Activated T-cell treated with anti-CD3 and anti-CD28 coated beads, Interleukin-2, amount 50 U/mL, for 4 hours (primary cell): Measurements from ENCODE around the gene PDE11A. TPM values are rescaled to one million over a fixed set of nuclear protein-coding genes. Genes with fewer than 3 reads are reported as not detected.

Source experiments
- ATAC-seq, 2 donors: fragments of 200-7000 bp; cut with Tn5 transposase; one replicate each; pipeline ENCODE4 v1.10.0; 2021
- DNase-seq: peaks from one replicate; pipeline ENCODE4 v3.0.0-alpha.2; 2020
- H3K27me3 Mint-ChIP-seq: one replicate; pipeline ENCODE4 v1.8.0; 2021; ENCODE audit warnings: low read depth, mixed read lengths
- H3K36me3 Mint-ChIP-seq: one replicate; pipeline ENCODE4 v1.8.0; 2022; ENCODE audit warnings: mixed read lengths; ENCODE audit not compliant: insufficient read depth
- H3K4me1 Mint-ChIP-seq: one replicate; pipeline ENCODE4 v1.8.0; 2021; ENCODE audit warnings: low read depth, mixed read lengths
- H3K4me3 Mint-ChIP-seq: one replicate; pipeline ENCODE4 v1.8.0; 2021; ENCODE audit warnings: mild to moderate bottlenecking, moderate library complexity, mixed read lengths
- H3K9me3 Mint-ChIP-seq: one replicate; pipeline ENCODE4 v1.8.0; 2021; ENCODE audit warnings: mixed read lengths
- total RNA-seq, 3 donors: library from RNA; stranded (reverse); gene quantifications; one replicate each; pipeline ENCODE4 v1.2.1, GENCODE V29; 2021

Gene PDE11A
- total RNA-seq, 3 donors from 2014 or later: not detected

DNA sequence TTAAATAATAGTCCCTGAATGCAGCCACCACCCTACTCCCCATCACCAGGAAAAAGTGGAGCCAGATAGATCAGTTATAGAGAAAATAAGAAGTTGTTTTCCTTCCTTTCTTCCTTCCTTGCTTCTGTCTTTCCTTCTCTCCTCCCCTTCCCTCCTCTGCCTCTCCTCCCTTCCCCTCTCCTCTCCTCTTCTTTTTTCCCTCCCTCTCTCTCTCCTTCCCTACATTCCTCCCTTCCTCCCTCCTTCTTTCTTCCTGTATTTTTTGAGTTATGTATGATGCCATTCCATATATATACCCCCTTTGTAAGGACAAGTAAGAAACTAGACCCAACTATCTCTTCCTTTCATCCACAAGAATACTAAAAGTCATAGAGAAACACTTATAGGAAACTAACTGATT is 414.3 kb downstream of the PDE11A start:
- H3K27me3 Mint-ChIP-seq: peaks cover 17% of the 10 kb centered on the region
- DNase-seq: no peak
- no peak for ATAC-seq
- H3K36me3 Mint-ChIP-seq: no peaks in the 10 kb centered on the region
- H3K4me1 Mint-ChIP-seq: no peaks in the 10 kb centered on the region
- no peaks in the 10 kb centered on the region for H3K9me3 Mint-ChIP-seq
- no peak overlapping the region for H3K4me3 Mint-ChIP-seq

- Mint-ChIP-seq H3K27me3 (peaks cover 20% of the 10 kb centered on the region), H3K36me3 (no peaks in the 10 kb centered on the region), H3K9me3 (no peaks in the 10 kb centered on the region), H3K4me1 (no peaks in the 10 kb centered on the region), H3K4me3 (no peak overlapping the region)
- DNase-seq (no peak), ATAC-seq (no peak)
Measured at GRCh38 chr2:177651833-177652232, 420.7 kb downstream of the PDE11A start.

GRCh38 chr2:177649568-177650518 is 422.7 kb downstream of the PDE11A start:
- Mint-ChIP-seq H3K27me3 (peaks cover 16% of the 10 kb centered on the region), H3K4me1 (no peaks in the 10 kb centered on the region), H3K36me3 (no peaks in the 10 kb centered on the region), H3K9me3 (no peaks in the 10 kb centered on the region), H3K4me3 (no peak overlapping the region)
- DNase-seq: no peak
- no peak for ATAC-seq

GRCh38 chr2:177646791-177647190 is 425.8 kb downstream of the PDE11A start:
- no peak overlapping the region for H3K4me3 Mint-ChIP-seq
- no peak for DNase-seq
- H3K4me1 Mint-ChIP-seq: no peaks in the 10 kb centered on the region
- H3K27me3 Mint-ChIP-seq: peaks cover 17% of the 10 kb centered on the region
- no peak for ATAC-seq
- no peaks in the 10 kb centered on the region for H3K36me3 Mint-ChIP-seq
- H3K9me3 Mint-ChIP-seq: no peaks in the 10 kb centered on the region

DNA sequence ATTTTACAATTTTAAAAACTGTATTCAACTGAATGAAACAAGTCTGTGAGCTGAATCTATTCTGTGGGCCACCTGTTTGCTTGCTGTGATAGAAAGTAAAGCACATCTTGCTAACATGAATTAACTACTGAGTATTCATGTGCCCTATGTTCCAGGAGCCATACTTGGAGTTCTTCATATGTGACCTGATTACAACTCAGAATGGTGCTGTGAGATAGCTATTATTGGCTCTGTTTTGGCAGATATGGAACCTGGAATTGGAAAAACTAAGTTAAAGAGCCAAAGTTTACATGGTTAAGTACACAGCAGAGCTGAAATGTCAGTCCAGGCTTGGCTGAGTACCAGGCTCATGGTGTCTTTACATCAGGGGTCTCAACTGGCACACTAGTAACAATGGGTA is 426.3 kb downstream of the PDE11A start:
- H3K4me3 Mint-ChIP-seq: no peak overlapping the region
- H3K27me3 Mint-ChIP-seq: peaks cover 15% of the 10 kb centered on the region
- no peaks in the 10 kb centered on the region for H3K36me3 Mint-ChIP-seq
- H3K4me1 Mint-ChIP-seq: no peaks in the 10 kb centered on the region
- DNase-seq: no peak
- no peak for ATAC-seq
- H3K9me3 Mint-ChIP-seq: no peaks in the 10 kb centered on the region

DNA sequence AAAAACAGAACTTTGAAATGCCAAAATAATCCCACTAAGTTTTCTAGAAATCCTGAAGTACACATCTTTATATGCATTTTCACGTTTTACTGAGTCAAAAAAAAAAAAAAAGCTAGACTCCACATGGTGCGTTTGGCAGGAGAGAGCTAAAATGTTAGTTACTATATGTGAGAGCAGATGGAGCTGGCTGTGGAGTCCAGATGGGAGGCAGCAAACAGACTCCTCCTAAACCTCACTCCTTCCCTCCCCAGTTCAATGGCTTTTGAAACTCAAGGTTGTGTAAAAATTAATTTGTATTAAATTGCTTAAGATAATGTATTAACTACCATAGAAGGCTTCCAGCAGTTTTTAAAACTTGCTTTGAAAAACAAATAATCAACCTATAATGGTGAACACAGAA is 431.2 kb downstream of the PDE11A start:
- no peak for DNase-seq
- no peaks in the 10 kb centered on the region for H3K9me3 Mint-ChIP-seq
- H3K4me3 Mint-ChIP-seq: no peak overlapping the region
- no peaks in the 10 kb centered on the region for H3K36me3 Mint-ChIP-seq
- no peaks in the 10 kb centered on the region for H3K4me1 Mint-ChIP-seq
- ATAC-seq: no peak
- H3K27me3 Mint-ChIP-seq: peaks cover 19% of the 10 kb centered on the region

- no peaks in the 10 kb centered on the region for H3K4me1 Mint-ChIP-seq
- ATAC-seq (no peak), DNase-seq (no peak)
- peaks cover 19% of the 10 kb centered on the region for H3K27me3 Mint-ChIP-seq
- no peaks in the 10 kb centered on the region for H3K9me3 Mint-ChIP-seq
- no peaks in the 10 kb centered on the region for H3K36me3 Mint-ChIP-seq
- H3K4me3 Mint-ChIP-seq: no peak overlapping the region
Measured at GRCh38 chr2:177640423-177640822, 432.2 kb downstream of the PDE11A start.

DNA sequence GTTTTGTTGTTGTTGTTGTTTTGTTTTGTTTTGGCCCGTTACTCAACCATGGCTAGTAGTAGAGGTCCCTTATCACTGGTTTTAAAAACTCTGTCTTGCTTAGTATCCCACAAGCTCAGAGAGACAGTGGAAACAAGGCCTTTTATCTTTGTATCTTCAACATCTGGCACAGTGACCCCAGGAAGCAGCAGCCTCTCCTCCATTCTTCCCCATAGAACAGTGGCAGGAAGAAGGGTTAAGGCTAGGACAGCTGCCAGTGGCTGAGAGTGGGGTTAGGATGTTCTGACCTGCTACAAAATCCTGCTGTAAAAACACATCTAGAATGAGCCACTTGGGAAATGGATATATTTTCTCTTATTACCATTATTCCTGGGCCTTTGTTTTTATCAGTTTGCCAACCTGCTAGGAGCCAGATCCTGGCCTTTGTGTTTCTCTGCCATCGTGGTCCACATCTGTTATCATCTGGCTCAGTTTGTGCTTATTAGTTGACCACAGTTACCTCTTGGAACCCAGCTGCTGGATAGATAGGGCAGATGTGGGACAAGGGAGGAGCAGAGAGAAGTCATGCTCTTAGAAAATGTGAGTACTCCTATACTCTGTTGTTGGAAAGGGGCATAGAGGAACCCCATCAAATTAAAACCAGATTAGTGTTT is 433.2 kb downstream of the PDE11A start:
- H3K27me3 Mint-ChIP-seq: peaks cover 19% of the 10 kb centered on the region
- no peak for ATAC-seq

GRCh38 chr2:177638507-177638906 is 434.1 kb downstream of the PDE11A start:
- no peak overlapping the region for H3K4me3 Mint-ChIP-seq
- no peaks in the 10 kb centered on the region for H3K36me3 Mint-ChIP-seq
- no peak for ATAC-seq
- no peaks in the 10 kb centered on the region for H3K9me3 Mint-ChIP-seq
- DNase-seq: no peak
- H3K27me3 Mint-ChIP-seq: peaks cover 16% of the 10 kb centered on the region
- no peaks in the 10 kb centered on the region for H3K4me1 Mint-ChIP-seq

More for the DNA sequence above, 433.2 kb downstream of the PDE11A start:
- H3K36me3 Mint-ChIP-seq: no peaks in the 10 kb centered on the region
- no peaks in the 10 kb centered on the region for H3K9me3 Mint-ChIP-seq
- no peak overlapping the region for H3K4me3 Mint-ChIP-seq
- no peak for DNase-seq
- H3K4me1 Mint-ChIP-seq: no peaks in the 10 kb centered on the region

GRCh38 chr2:177636672-177637071 is 435.9 kb downstream of the PDE11A start:
- DNase-seq: no peak
- no peaks in the 10 kb centered on the region for H3K9me3 Mint-ChIP-seq
- no peaks in the 10 kb centered on the region for H3K4me1 Mint-ChIP-seq
- no peak overlapping the region for H3K4me3 Mint-ChIP-seq
- no peaks in the 10 kb centered on the region for H3K36me3 Mint-ChIP-seq
- peaks cover 11% of the 10 kb centered on the region for H3K27me3 Mint-ChIP-seq
- no peak for ATAC-seq

- no peaks in the 10 kb centered on the region for H3K9me3 Mint-ChIP-seq
- ATAC-seq: no peak
- no peak for DNase-seq
- peaks cover 6% of the 10 kb centered on the region for H3K27me3 Mint-ChIP-seq
- H3K36me3 Mint-ChIP-seq: no peaks in the 10 kb centered on the region
- no peak overlapping the region for H3K4me3 Mint-ChIP-seq
- no peaks in the 10 kb centered on the region for H3K4me1 Mint-ChIP-seq
Measured at GRCh38 chr2:177635696-177636095, 436.9 kb downstream of the PDE11A start.

DNA sequence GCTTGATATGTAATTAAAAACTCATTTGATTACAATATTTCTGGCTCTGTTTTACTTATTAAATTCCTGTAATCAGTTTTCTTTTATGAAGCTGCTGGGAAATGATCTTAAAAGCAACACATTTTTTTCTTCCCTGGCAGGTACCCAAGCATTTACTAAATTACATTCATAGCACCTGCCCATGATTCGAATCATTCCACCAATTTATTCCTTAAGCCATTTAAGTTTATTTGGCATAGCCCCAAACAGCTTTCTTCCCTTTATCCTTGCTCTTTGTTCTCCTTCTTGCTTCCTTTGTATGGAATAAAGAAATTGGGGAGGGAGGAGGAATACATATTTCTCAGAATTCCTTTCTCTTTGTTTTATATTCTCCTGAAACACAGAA is 438.7 kb downstream of the PDE11A start:
- H3K27me3 Mint-ChIP-seq: peaks cover 4% of the 10 kb centered on the region
- H3K9me3 Mint-ChIP-seq: no peaks in the 10 kb centered on the region
- ATAC-seq (no peak), DNase-seq (no peak)
- H3K4me1 Mint-ChIP-seq: no peaks in the 10 kb centered on the region
- no peak overlapping the region for H3K4me3 Mint-ChIP-seq
- H3K36me3 Mint-ChIP-seq: no peaks in the 10 kb centered on the region

DNA sequence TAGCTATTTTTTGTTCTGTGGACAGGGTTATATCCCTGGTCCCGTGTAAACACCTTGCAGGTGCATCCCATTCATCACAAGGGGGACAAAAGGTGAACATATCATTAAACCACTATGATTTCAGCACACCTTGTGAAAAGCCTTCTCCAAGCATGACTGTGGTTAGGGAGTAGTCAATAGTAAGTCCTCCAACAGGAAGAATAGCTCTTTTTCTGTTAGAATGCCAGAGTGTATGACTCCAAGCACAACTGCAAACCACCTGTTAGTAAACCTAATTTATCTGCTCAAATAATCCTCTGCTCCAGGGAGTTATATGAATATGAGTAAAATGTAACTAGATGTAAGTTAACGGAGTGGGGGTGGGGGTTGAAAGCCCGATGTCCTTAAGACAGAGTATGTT is 439.5 kb downstream of the PDE11A start:
- no peaks in the 10 kb centered on the region for H3K36me3 Mint-ChIP-seq
- H3K4me1 Mint-ChIP-seq: no peaks in the 10 kb centered on the region
- peaks cover 7% of the 10 kb centered on the region for H3K27me3 Mint-ChIP-seq
- H3K4me3 Mint-ChIP-seq: no peak overlapping the region
- no peaks in the 10 kb centered on the region for H3K9me3 Mint-ChIP-seq
- ATAC-seq: no peak
- no peak for DNase-seq

DNA sequence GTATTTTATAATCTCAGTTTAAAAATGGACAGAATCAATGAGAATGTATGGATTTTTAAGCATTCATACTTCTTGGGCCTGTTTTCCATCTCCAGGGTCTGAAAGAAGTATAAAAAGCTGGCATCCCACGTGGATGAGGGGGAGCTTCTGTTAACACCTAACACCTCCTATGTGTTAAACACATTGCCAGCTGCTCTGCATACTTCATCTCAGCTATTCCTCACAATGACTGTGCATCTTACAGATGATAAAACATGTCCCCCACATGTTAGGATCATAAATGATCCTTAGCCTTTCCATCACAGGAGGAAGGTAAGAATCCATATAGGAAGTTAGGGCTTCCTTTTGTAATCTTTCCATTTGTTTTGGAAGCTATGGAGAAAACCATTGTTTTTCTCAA is 440.9 kb downstream of the PDE11A start:
- Mint-ChIP-seq H3K4me3 (no peak overlapping the region), H3K36me3 (no peaks in the 10 kb centered on the region), H3K4me1 (no peaks in the 10 kb centered on the region), H3K9me3 (no peaks in the 10 kb centered on the region), H3K27me3 (peaks cover 12% of the 10 kb centered on the region)
- ATAC-seq (no peak), DNase-seq (no peak)
